ENCODE measurements around the gene SLC1A2.

- TF ChIP-seq, protein P1, sequence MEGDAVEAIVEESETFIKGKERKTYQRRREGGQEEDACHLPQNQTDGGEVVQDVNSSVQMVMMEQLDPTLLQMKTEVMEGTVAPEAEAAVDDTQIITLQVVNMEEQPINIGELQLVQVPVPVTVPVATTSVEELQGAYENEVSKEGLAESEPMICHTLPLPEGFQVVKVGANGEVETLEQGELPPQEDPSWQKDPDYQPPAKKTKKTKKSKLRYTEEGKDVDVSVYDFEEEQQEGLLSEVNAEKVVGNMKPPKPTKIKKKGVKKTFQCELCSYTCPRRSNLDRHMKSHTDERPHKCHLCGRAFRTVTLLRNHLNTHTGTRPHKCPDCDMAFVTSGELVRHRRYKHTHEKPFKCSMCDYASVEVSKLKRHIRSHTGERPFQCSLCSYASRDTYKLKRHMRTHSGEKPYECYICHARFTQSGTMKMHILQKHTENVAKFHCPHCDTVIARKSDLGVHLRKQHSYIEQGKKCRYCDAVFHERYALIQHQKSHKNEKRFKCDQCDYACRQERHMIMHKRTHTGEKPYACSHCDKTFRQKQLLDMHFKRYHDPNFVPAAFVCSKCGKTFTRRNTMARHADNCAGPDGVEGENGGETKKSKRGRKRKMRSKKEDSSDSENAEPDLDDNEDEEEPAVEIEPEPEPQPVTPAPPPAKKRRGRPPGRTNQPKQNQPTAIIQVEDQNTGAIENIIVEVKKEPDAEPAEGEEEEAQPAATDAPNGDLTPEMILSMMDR (IDR thresholded peaks at IDR 0.05): no peak
- TF ChIP-seq EP300 (IDR thresholded peaks at IDR 0.05): peak in 1 of 2 donors; percentile 48
Measured at GRCh38 chr11:35227576-35228327, 191.6 kb downstream of the SLC1A2 start.
